H9 (cell line): ENCODE results near the gene KRT34. TPM values are rescaled to one million over a fixed set of nuclear protein-coding genes. Genes with fewer than 3 reads are reported as not detected.

Experiments used
- DNase-seq: peaks from one replicate; pipeline ENCODE4 v3.0.0-alpha.2; 2017
- H2AFZ ChIP-seq: one replicate; pipeline ENCODE4 v1.6.1; 2013; ENCODE audit warnings: mild to moderate bottlenecking, low read length, control low read depth, moderate library complexity
- H2AK5ac ChIP-seq: 2 replicates; pipeline ENCODE4 v1.6.1; 2013; ENCODE audit warnings: low read length, control low read depth, mixed read lengths; ENCODE audit not compliant: insufficient read length
- H2BK120ac ChIP-seq: one replicate; pipeline ENCODE4 v1.6.1; 2013; ENCODE audit warnings: low read depth, mild to moderate bottlenecking, low read length, control low read depth, inconsistent platforms; ENCODE audit not compliant: poor library complexity, severe bottlenecking
- H2BK12ac ChIP-seq: 2 replicates; pipeline ENCODE4 v1.6.1; 2013; ENCODE audit warnings: low read length, control low read depth, mixed read lengths, low read depth; ENCODE audit not compliant: insufficient read length
- H2BK15ac ChIP-seq: 2 replicates; pipeline ENCODE4 v1.6.1; 2013; ENCODE audit warnings: low read depth, low read length, control low read depth
- H2BK20ac ChIP-seq: one replicate; pipeline ENCODE4 v1.6.1; 2013; ENCODE audit warnings: low read depth, mild to moderate bottlenecking, low read length, control low read depth, inconsistent platforms; ENCODE audit not compliant: poor library complexity, severe bottlenecking
- H2BK5ac ChIP-seq: 2 replicates; pipeline ENCODE4 v1.6.1; 2013; ENCODE audit warnings: low read length, control low read depth, mixed read lengths; ENCODE audit not compliant: insufficient read length
- H3K14ac ChIP-seq: 2 replicates; pipeline ENCODE4 v1.6.1; 2013; ENCODE audit warnings: low read length, control low read depth; ENCODE audit not compliant: insufficient read depth
- H3K18ac ChIP-seq: 2 replicates; pipeline ENCODE4 v1.6.1; 2013; ENCODE audit warnings: low read depth, mild to moderate bottlenecking, mixed read lengths, low read length, control low read depth; ENCODE audit not compliant: insufficient read length
- H3K23ac ChIP-seq: 2 replicates; pipeline ENCODE4 v1.6.1; 2013; ENCODE audit warnings: low read length, control low read depth, mixed read lengths, low read depth; ENCODE audit not compliant: insufficient read length
- H3K23me2 ChIP-seq: 2 replicates; pipeline ENCODE4 v1.6.1; 2013; ENCODE audit warnings: low read depth, mild to moderate bottlenecking, mixed read lengths, low read length, control low read depth; ENCODE audit not compliant: insufficient read length, poor library complexity, severe bottlenecking
- H3K27ac ChIP-seq: 2 replicates; pipeline ENCODE4 v1.5.1; 2013; ENCODE audit warnings: low read length, control low read depth, mixed read lengths, low read depth; ENCODE audit not compliant: insufficient read length
- H3K27me3 ChIP-seq: 2 replicates; pipeline ENCODE4 v1.6.1; 2013; ENCODE audit warnings: low read length, control low read depth, inconsistent platforms; ENCODE audit not compliant: insufficient read depth
- H3K4ac ChIP-seq: 2 replicates; pipeline ENCODE4 v1.6.1; 2013; ENCODE audit warnings: low read depth, mild to moderate bottlenecking, control low read depth, inconsistent platforms, low read length, moderate library complexity
- H3K4me1 ChIP-seq: 2 replicates; pipeline ENCODE4 v1.6.1; 2013; ENCODE audit warnings: low read length, control low read depth, inconsistent platforms; ENCODE audit not compliant: insufficient read depth
- H3K4me2 ChIP-seq: 2 replicates; pipeline ENCODE4 v1.6.1; 2013; ENCODE audit warnings: low read length, control low read depth, mixed read lengths; ENCODE audit not compliant: insufficient read length, insufficient read depth
- H3K56ac ChIP-seq: 2 replicates; pipeline ENCODE4 v1.6.1; 2013; ENCODE audit warnings: low read depth, mild to moderate bottlenecking, mixed read lengths, low read length, control low read depth; ENCODE audit not compliant: insufficient read length
- H3K79me1 ChIP-seq: 2 replicates; pipeline ENCODE4 v1.6.1; 2013; ENCODE audit warnings: low read depth, mild to moderate bottlenecking, moderate library complexity, low read length, control low read depth, inconsistent platforms; ENCODE audit not compliant: insufficient read depth, poor library complexity, severe bottlenecking
- H3K79me2 ChIP-seq: 2 replicates; pipeline ENCODE4 v1.6.1; 2013; ENCODE audit warnings: low read length, control low read depth, inconsistent platforms; ENCODE audit not compliant: insufficient read depth
- H3K9ac ChIP-seq: 2 replicates; pipeline ENCODE4 v1.6.1; 2013; ENCODE audit warnings: low read length, control low read depth, mixed read lengths; ENCODE audit not compliant: insufficient read length; ENCODE audit errors: extremely low read depth
- H3K9me3 ChIP-seq: one replicate; pipeline ENCODE4 v1.6.1; 2013; ENCODE audit warnings: low read depth, low read length, inconsistent platforms; ENCODE audit not compliant: control insufficient read depth
- H3T11ph ChIP-seq: one replicate; pipeline ENCODE4 v1.6.1; 2013; ENCODE audit warnings: mild to moderate bottlenecking, low read length, control low read depth, inconsistent platforms
- H4K20me1 ChIP-seq: one replicate; pipeline ENCODE4 v1.6.1; 2013; ENCODE audit not compliant: control insufficient read depth, insufficient read length, insufficient read depth
- H4K5ac ChIP-seq: 2 replicates; pipeline ENCODE4 v1.6.1; 2013; ENCODE audit warnings: low read depth, mild to moderate bottlenecking, mixed read lengths, low read length, control low read depth; ENCODE audit not compliant: insufficient read length
- H4K8ac ChIP-seq: replicated peaks from 2 replicates; pipeline ENCODE4 v1.6.1; 2013; ENCODE audit warnings: low read length, control low read depth, mixed read lengths, low read depth; ENCODE audit not compliant: insufficient read length
- H4K91ac ChIP-seq: 2 replicates; pipeline ENCODE4 v1.6.1; 2013; ENCODE audit warnings: low read depth, mild to moderate bottlenecking, moderate library complexity, mixed read lengths, low read length, control low read depth; ENCODE audit not compliant: insufficient read length
- H3K27ac Mint-ChIP-seq, 3 experiments: 2 replicates in 2 of 3; 3 replicates in 1 of 3; pipeline ENCODE4 v1.8.0; 2020 to 2021; ENCODE audit warnings: mixed read lengths in 3 of 3, mild to moderate bottlenecking in 1 of 3, moderate library complexity in 1 of 3
- H3K27me3 Mint-ChIP-seq: 2 replicates; pipeline ENCODE4 v1.8.0; 2021; ENCODE audit warnings: low read depth, mild to moderate bottlenecking, moderate library complexity, mixed read lengths
- H3K36me3 Mint-ChIP-seq, 3 experiments: 2 replicates in 2 of 3; 3 replicates in 1 of 3; pipeline ENCODE4 v1.8.0; 2020 to 2021; ENCODE audit warnings: low read depth in 3 of 3, mixed read lengths in 3 of 3; ENCODE audit not compliant: insufficient read depth in 1 of 3
- H3K4me1 Mint-ChIP-seq, 2 experiments: 2 replicates each; pipeline ENCODE4 v1.8.0; 2020; ENCODE audit warnings: mixed read lengths in 2 of 2
- H3K4me3 Mint-ChIP-seq, 2 experiments: 2 replicates in 1 of 2; 3 replicates in 1 of 2; pipeline ENCODE4 v1.8.0; 2020 to 2021; ENCODE audit warnings: mild to moderate bottlenecking in 2 of 2, mixed read lengths in 2 of 2, moderate library complexity in 1 of 2
- H3K9me3 Mint-ChIP-seq, 2 experiments: 2 replicates in 1 of 2; 3 replicates in 1 of 2; pipeline ENCODE4 v1.8.0; 2020; ENCODE audit warnings: mild to moderate bottlenecking in 2 of 2, mixed read lengths in 2 of 2, moderate library complexity in 1 of 2
- WGBS: extraction: QIAGEN DNeasy Blood & Tissue Kit; methylation state at CpG from one replicate; pipeline ENCODE4 v1.1.7; 2013; ENCODE audit warnings: missing lambda C conversion rate, low lambda C conversion rate, mixed read lengths; ENCODE audit not compliant: insufficient read length; ENCODE audit errors: extremely low coverage; 5-methylcytosine and 5-hydroxymethylcytosine counted together
- total RNA-seq: library from RNA; stranded (reverse); gene quantifications from 2 replicates; pipeline ENCODE4 v1.2.1, GENCODE V29; 2021
- TF ChIP-seq, protein P1 (sequence below): fragments of 200-600 bp; sonication (generic); conservative IDR thresholded peaks from 3 replicates; pipeline ENCODE4 v1.8.0; 2021; ENCODE audit warnings: antibody characterized with exemption, mild to moderate bottlenecking

KRT34 gene
- total RNA-seq, 1 experiment from 2014 or later, result not detected

DNA sequence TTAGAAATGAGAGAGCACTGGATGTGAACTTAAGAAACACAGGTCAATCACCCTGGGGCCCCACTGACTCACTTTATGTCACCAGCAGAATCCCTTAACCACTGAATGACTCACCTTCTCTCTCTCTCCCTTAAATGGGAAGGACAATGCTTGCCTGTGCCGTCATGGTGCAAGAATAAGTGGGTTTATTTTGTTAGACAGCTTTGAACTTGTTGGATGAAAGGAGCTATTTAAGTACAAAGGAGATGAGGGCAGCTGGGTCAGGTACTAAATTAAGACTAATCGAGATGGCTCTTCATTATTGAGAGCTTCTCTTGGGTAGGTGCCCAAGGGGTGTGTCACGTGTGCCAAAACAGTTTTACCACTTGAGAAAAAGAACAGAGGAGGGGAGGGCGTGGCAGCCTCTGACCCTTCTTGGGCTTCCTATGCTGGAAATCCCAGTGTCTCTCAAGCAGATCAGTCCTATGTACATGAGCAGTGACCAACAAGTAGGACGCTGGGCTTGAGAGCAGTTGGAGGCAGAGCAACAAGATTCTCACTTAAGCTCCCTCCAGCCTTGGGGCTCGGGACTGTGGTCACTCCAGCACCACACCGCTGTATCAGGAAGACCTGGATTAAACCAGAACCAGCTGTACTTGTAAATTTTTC lies 22.0 kb upstream of the KRT34 start:
- DNase-seq, result no peak

More for the DNA sequence above, 22.0 kb upstream of the KRT34 start:
- Histone ChIP-seq H2BK12ac (no peak overlapping the region), H2AFZ (no peak overlapping the region), H3K27ac (no peak overlapping the region), H2BK20ac (no peak overlapping the region), H3K9ac (no peak overlapping the region), H3K18ac (no peak overlapping the region), H4K20me1 (no peaks in the 10 kb centered on the region), H2AK5ac (no peak overlapping the region), H4K91ac (no peak overlapping the region), H3K4ac (no peak overlapping the region), H3K14ac (no peak overlapping the region), H3K4me1 (0 out of 2 replicates have a peak, but pooled peaks cover 2% of the 10 kb centered on the region), H3K4me2 (no peak overlapping the region), H3K23me2 (no peaks in the 10 kb centered on the region), H3K56ac (no peak overlapping the region), H4K5ac (no peak overlapping the region), H4K8ac (no peak overlapping the region), H2BK15ac (no peak overlapping the region), H3K79me1 (no peaks in the 10 kb centered on the region), H3K27me3 (no peaks in the 10 kb centered on the region), H3T11ph (no peak overlapping the region), H2BK5ac (no peak overlapping the region), H3K23ac (no peak overlapping the region), H2BK120ac (no peak overlapping the region), H3K79me2 (no peaks in the 10 kb centered on the region), H3K9me3 (no peaks in the 10 kb centered on the region)
- TF ChIP-seq, protein P1, sequence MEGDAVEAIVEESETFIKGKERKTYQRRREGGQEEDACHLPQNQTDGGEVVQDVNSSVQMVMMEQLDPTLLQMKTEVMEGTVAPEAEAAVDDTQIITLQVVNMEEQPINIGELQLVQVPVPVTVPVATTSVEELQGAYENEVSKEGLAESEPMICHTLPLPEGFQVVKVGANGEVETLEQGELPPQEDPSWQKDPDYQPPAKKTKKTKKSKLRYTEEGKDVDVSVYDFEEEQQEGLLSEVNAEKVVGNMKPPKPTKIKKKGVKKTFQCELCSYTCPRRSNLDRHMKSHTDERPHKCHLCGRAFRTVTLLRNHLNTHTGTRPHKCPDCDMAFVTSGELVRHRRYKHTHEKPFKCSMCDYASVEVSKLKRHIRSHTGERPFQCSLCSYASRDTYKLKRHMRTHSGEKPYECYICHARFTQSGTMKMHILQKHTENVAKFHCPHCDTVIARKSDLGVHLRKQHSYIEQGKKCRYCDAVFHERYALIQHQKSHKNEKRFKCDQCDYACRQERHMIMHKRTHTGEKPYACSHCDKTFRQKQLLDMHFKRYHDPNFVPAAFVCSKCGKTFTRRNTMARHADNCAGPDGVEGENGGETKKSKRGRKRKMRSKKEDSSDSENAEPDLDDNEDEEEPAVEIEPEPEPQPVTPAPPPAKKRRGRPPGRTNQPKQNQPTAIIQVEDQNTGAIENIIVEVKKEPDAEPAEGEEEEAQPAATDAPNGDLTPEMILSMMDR, result no peak
- H3K36me3 Mint-ChIP-seq, result no peaks in the 10 kb centered on the region
- peaks cover 7% of the 10 kb centered on the region for H3K27me3 Mint-ChIP-seq
- H3K4me3 Mint-ChIP-seq, result no peak overlapping the region
- WGBS, result no CpG with 5 or more reads among the region's 7 CpGs
- H3K27ac Mint-ChIP-seq, result peak overlapping the region in 1 of 3 experiments; percentile 10; a peak in 1 of 7 replicates
- peaks cover 4% of the 10 kb centered on the region in 2 experiments; a peak in 3 of 4 replicates for H3K4me1 Mint-ChIP-seq
- no peaks in the 10 kb centered on the region for H3K9me3 Mint-ChIP-seq
